Germinal center (tissue), 1 donor: ENCODE results near the gene ADARB1.

Experiments used
- DNase-seq: peaks from one replicate; pipeline ENCODE4 v3.0.0; 2012; ENCODE audit warnings: mixed read lengths, low spot score

ADARB1 gene

GRCh38 chr21:45054927-45055612, 19.3 kb upstream of the ADARB1 start:
- DNase-seq: no peak

GRCh38 chr21:45055861-45056260, 18.5 kb upstream of the ADARB1 start:
- no peak for DNase-seq

- no peak for DNase-seq
These were observed 18.0 kb upstream of the ADARB1 start for GRCh38 chr21:45056296-45056904.

- DNase-seq: no peak
These were observed 17.3 kb upstream of the ADARB1 start for GRCh38 chr21:45056917-45057560.

GRCh38 chr21:45057886-45058285, 16.5 kb upstream of the ADARB1 start:
- no peak for DNase-seq

- no peak for DNase-seq
These were observed 15.3 kb upstream of the ADARB1 start for GRCh38 chr21:45059121-45059520.

- no peak for DNase-seq
These were observed 14.3 kb upstream of the ADARB1 start for GRCh38 chr21:45060089-45060488.

- DNase-seq: no peak
These were observed 13.6 kb upstream of the ADARB1 start for GRCh38 chr21:45060675-45061311.

- DNase-seq: no peak
These were observed 10.3 kb upstream of the ADARB1 start for GRCh38 chr21:45064091-45064490.

- no peak for DNase-seq
These were observed 9.6 kb upstream of the ADARB1 start for GRCh38 chr21:45064618-45065399.

- no peak for DNase-seq
These were observed 6.7 kb upstream of the ADARB1 start for GRCh38 chr21:45067462-45068285.

GRCh38 chr21:45069085-45069484, 5.3 kb upstream of the ADARB1 start:
- DNase-seq: no peak

GRCh38 chr21:45069711-45070110, 4.7 kb upstream of the ADARB1 start:
- no peak for DNase-seq

GRCh38 chr21:45071078-45071873, 3.1 kb upstream of the ADARB1 start:
- no peak for DNase-seq

- DNase-seq: no peak
These were observed 2.3 kb upstream of the ADARB1 start for GRCh38 chr21:45071874-45072737.

- no peak for DNase-seq
These were observed 1.6 kb upstream of the ADARB1 start for GRCh38 chr21:45072738-45073300.

GRCh38 chr21:45073301-45074047, 906 bp upstream of the ADARB1 start:
- DNase-seq: no peak

GRCh38 chr21:45074818-45075595, 627 bp downstream of the ADARB1 start:
- DNase-seq: peak; percentile 41
